Measurements from ENCODE around the gene APMAP.

The APMAP gene

GRCh38 chr20:24987873-24988835, 4.4 kb downstream of the APMAP start:
- no peak for DNase-seq (ENCODE audit: low read depth, low spot score)

GRCh38 chr20:24987244-24987643, 5.3 kb downstream of the APMAP start:
- no peak for DNase-seq (ENCODE audit: low read depth, low spot score)

- DNase-seq (ENCODE audit: low read depth, low spot score) = no peak
Observed at GRCh38 chr20:24986436-24987015, 6.0 kb downstream of the APMAP start.

GRCh38 chr20:24985802-24986201, 6.7 kb downstream of the APMAP start:
- no peak for DNase-seq (ENCODE audit: low read depth, low spot score)

- no peak for DNase-seq (ENCODE audit: low read depth, low spot score)
Observed at GRCh38 chr20:24984961-24985640, 7.5 kb downstream of the APMAP start.

GRCh38 chr20:24983896-24984295, 8.7 kb downstream of the APMAP start:
- no peak for DNase-seq (ENCODE audit: low read depth, low spot score)

- DNase-seq (ENCODE audit: low read depth, low spot score) = no peak
Observed at GRCh38 chr20:24981790-24982189, 10.8 kb downstream of the APMAP start.

GRCh38 chr20:24981282-24981681, 11.3 kb downstream of the APMAP start:
- DNase-seq (ENCODE audit: low read depth, low spot score) = no peak

GRCh38 chr20:24980291-24981053, 12.1 kb downstream of the APMAP start:
- no peak for DNase-seq (ENCODE audit: low read depth, low spot score)

- DNase-seq (ENCODE audit: low read depth, low spot score) = no peak
Observed at GRCh38 chr20:24979036-24979960, 13.3 kb downstream of the APMAP start.

GRCh38 chr20:24978513-24978912, 14.0 kb downstream of the APMAP start:
- no peak for DNase-seq (ENCODE audit: low read depth, low spot score)

- DNase-seq (ENCODE audit: low read depth, low spot score) = no peak
Observed at GRCh38 chr20:24977797-24978196, 14.8 kb downstream of the APMAP start.

- DNase-seq (ENCODE audit: low read depth, low spot score) = no peak
Observed at GRCh38 chr20:24977336-24977735, 15.2 kb downstream of the APMAP start.

GRCh38 chr20:24972341-24972740, 20.2 kb downstream of the APMAP start:
- no peak for DNase-seq (ENCODE audit: low read depth, low spot score)

- DNase-seq (ENCODE audit: low read depth, low spot score) = no peak
Observed at GRCh38 chr20:24971376-24972101, 21.0 kb downstream of the APMAP start.

GRCh38 chr20:24970754-24971153, 21.8 kb downstream of the APMAP start:
- DNase-seq (ENCODE audit: low read depth, low spot score) = no peak

- no peak for DNase-seq (ENCODE audit: low read depth, low spot score)
Observed at GRCh38 chr20:24970030-24970553, 22.5 kb downstream of the APMAP start.

GRCh38 chr20:24969186-24970029, 23.1 kb downstream of the APMAP start:
- DNase-seq (ENCODE audit: low read depth, low spot score) = no peak

Data from iPS DF 19.7 (cell line).